ENCODE measurements around the gene TMX1.
A peak's percentile ranks its signal among the peaks of the same experiment; 100 is the strongest.
"Not testable (repeated sequence)": the region's sequence is repeated elsewhere in the genome, so short reads cannot be mapped to it uniquely, and the experiment has no call there.

TMX1 gene, protein sequence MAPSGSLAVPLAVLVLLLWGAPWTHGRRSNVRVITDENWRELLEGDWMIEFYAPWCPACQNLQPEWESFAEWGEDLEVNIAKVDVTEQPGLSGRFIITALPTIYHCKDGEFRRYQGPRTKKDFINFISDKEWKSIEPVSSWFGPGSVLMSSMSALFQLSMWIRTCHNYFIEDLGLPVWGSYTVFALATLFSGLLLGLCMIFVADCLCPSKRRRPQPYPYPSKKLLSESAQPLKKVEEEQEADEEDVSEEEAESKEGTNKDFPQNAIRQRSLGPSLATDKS

DNA sequence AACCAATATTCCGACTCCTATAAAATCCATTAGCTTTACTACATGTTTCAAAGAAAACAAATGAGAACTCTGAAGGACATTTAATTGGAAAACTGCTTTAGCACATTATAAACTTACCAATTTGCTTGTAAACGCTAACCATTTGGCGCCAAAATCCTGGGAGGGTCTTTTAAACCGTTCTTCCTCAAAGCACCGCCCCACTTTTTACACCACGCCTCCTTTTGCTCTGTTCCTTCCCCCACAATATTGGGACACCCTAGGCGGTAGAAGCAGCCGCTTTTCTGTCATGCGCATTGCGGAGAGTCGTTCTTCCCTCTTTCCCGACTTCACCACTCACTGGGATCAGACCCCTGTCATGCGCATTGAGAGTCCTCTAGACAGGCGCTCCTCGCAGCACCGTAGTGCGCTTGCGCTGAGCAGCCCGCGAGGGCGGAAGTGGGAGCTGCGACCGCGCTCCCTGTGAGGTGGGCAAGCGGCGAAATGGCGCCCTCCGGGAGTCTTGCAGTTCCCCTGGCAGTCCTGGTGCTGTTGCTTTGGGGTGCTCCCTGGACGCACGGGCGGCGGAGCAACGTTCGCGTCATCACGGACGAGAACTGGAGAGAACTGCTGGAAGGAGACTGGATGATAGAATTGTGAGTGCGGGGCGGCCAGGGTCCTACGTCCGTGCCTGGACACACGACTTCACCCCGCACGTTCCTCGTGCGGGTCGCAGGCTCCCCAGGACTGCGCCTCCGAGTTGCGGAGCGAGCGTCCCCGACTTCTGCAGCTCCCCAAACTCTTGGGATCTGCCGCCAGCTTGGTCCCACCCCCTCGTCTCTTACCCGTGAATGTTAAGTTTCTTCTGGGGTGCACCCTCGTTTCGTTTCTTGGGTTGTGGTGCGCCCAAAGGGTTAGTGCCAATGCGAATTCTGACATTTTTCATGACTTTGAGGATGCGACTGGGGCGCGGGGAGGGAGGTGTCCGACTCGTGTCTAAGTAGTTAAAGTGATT, at the start of gene TMX1:
Gene TMX1 (plus strand): TSS at position 435 of the 991 bp plus-strand sequence. CDS start 46 bp downstream, at position 481.
- peak; percentile 86 for DNase-seq

DNA sequence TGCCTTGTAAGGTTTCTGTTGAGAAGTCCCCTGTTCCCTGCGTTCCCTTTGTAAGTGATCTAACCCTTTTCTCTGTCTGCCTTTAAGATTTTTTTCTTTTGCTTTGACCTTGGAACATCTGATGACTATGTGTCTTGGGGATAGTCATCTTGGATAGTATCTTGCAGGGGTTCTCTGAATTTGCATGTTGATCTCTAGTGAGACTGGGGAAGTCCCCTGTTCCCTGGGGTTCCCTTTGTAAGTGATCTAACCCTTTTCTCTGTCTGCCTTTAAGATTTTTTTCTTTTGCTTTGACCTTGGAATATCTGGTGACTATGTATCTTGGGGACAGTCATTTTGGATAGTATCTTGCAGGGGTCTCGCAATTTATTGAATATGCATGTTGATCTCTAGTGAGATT, 38.2 kb upstream of the TMX1 start:
- DNase-seq: no peak

DNA sequence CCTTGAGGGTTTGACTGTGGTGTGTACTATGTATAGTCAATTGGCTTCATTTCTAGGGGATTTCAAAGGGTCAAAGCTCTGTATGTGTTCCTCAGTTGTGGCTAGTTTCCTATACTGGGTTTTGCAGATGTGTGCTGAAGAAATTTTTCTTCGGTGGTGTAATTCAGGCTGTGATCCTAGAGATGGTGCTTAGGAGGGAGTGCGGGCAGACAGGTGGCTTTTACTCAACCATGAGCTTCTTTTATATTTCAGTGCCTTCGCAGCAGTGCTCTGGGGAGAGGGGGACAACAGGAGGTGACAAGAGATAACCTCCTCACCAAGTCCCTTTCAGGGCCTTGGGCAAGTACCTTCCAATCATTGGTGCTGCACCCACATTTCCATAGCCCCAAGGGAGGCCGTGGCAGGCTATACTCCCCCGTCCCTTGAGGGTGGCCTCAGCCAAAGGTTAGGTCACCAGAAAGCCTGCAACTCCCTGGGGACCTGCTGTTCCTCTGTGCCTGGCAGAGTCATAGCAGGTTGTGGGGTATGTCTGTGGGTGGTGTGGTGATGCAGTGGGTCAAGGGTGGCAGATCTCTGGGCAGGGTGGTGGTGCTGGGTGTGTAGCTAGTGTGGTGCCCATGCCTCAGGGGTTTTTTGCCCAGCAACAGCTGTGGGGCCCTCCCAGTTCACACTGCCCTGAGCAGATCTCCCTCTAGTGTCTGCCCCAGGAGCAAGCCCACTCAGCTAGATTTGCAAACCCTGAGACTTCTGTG, 37.0 kb upstream of the TMX1 start:
- DNase-seq: no peak

DNA sequence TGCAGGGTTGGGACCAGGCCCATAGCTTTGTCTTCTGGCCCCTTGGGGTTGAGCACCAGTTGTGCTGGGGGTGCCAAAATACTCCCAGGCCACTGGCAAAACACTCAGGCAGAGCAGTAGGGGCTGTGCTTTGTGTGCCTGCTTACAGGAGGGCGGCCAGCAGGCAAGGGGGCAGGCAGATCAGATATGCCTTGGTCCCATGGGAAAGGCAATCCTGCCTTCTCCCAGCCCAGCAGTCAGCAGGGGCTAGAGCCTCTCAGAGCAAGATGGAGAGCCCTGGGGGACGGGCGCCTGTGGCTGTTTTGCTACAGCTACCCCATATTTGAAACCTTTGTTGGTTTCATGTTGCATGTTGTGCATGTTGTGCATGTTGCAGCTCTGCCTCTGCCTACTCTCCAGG, 36.2 kb upstream of the TMX1 start:
- no peak for DNase-seq

DNA sequence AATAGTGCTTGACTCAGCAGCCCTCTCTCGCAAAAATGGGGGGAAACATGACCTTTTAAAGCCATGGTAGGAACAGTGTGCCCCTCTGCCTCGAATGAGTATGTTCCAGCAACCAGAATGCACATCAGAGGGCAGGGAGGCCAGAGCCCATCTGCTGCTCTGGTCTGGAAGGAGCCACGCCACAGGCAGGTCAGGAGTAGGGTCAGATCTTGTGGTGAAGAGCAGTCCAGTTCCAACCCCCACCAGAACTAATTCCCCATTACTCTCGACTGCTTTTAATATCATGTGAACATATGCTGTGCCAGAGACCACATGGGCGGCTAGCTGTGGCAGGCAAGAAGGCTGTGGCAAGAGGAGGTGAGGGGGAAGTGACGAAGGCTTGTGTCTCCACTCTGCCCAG, 34.6 kb upstream of the TMX1 start:
- no peak for DNase-seq

DNA sequence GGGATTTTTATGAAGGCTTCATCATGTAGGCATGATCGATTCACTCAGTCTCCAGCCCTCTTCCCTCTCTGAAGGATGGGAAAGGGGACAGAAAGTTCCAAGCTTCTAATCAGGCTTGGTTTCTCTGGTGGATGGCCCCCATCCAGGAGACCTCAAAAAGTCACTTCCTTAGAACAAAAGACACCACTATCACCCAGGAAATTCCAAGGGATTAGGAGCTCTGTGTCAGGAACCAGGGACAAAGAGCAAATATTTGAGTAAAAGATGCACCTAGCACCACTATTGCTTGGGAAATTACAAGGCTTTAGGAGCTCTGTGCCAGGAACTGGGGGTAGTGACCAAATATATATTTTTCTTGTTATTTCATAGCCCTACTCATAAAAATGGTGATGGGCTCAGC, 33.6 kb upstream of the TMX1 start:
- DNase-seq: no peak

DNA sequence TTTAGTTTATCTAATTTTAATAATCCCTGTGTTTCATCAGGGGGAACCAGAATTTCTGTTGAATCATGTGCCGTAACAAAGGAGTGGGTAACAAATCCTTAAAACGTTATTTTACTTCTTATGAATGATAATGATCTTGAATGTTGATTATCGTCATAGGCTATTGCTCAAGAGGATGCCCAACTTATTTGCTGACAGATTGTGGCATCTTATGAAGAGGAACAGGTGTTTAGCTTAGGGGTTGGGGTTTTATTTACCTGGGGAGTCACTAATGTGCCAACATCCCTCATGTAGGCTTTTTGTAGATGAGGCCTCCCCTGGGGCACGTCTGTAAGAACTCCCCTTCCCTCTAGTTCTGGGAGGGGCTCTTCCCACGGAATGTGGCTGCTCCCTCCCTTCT, 32.4 kb upstream of the TMX1 start:
- DNase-seq: no peak

DNA sequence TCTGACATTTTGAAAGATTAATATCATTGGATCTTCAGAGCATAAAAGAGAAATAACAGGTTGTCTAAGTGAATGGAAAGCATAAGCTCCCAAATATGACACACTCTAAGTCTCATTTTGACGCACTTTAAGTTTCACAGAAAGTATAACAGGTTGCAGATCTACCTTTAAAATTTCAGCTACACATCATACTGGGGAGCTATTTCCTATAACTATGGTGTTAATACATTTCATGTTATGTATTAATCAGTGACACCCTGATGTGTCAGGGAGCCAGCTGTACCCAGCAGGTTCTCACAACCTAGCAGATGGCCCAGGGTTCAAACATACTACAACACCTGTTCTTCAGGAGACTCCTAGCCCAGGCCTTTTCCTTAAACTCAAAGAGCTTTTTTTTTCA, 31.1 kb upstream of the TMX1 start:
- no peak for DNase-seq

DNA sequence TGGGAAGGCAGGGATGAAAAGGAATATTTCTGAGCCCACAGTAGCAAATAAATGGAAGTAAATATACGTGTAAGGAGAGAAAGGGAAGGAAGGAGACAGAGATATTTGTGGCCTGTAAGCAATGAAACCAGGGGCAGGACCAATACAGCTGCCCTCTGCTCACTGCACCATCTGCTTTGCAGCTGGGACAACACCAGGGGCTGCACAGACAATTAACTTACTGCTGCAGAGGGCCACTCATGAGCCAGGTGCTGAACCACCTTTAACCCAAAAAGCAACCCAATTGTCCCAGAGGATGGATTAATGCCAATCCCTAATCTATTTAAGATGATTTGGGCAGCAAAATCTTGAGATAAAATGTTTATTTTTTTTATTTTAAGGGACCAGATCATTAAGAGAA, 30.6 kb upstream of the TMX1 start:
- no peak for DNase-seq

DNA sequence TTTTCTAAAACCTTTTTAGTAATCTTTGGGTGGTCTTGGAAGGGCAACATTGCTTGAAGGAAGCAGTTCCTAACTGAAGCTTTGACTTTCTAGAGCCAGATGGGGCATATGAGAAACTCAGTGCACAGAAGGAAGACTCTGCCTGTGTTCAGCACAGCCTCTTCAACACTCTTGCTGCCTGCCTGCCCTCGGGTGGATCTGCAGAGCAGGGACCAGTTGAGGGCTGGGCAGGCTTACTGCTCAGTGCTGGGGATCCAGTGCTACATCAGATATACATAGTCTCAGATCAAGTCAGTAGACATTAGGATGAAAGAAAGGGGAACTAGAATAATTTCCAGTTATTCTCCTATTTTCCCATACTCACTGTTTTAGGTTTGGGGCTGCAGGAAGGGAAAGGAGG, 29.5 kb upstream of the TMX1 start:
- DNase-seq: no peak

DNA sequence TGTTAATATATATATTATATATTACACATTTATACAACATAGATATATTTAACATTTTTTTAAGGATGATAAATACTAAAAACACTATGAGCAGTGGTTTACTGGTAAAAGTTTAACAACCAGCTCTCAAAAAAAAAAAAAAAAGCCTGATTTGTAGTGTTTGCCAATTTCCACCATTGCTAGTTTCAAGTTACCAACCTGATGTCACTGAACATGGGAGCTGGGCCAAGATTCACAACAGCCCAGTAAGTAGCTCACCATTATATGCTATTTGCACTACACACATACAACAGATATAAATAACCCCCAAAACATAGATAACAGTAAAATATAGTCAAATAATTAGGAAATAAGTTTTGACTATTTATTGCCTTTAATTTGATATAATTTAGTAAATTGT, 28.9 kb upstream of the TMX1 start:
- no peak for DNase-seq

DNA sequence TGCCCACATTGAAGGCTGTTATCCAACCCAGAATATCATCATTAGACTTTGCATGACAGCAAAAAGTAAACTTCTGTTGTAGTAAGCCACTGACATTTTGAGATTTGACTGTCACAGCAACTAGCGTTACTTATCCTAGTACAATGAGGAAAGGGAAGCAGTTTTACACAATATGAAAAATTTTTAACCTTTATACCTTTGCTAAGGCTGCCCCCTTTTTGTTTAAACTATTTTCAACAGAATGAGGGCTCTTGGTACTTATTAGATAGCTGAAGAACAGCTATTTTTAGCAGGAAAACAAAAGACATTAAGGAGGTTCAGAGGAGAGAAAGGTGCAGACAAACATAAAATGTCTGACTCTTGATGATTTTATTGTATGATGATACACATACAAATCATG, 23.4 kb upstream of the TMX1 start:
- no peak for DNase-seq

DNA sequence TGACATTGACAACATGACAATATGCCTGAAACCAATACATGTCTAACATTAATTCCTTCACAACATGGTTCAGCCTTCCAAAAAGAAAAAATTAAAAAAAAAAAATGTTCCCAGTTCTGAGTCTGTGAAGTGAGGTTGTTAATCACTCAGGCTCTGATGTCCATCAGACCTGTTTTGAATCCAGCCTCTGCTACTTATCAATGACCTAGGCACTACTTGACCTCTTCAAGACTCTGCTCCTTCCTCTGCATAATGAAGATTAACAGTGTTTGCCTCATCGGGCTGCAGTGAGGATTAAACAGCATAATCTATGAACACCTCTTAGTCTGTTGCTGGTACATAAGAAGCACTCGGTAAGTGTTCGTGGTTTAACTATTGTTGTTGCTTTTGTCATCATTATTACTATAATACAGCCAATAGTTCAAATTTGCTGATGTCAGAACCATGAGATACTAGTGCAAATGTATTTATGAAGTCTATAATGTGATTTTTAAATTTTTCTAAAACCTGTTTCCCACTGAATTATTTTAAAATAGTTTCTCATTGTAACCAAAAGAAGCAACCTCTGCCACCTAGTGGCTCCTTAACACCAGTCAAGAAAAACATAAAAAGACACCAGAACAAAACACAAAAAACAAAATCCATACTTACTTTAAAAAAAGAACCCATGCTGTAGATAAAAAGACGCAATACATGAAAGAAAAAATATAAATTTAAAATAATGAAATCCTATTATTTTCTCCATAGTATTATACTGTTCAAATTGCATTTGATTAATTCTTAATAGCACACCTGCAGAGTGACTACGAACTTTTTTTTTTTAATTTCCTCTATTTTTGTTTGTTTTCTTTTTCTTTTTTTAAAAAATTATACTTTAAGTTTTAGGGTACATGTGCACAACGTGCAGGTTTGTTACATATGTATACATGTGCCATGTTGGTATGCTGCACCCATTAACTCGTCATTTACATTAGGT, 20.3 kb upstream of the TMX1 start:
- DNase-seq: no peak

DNA sequence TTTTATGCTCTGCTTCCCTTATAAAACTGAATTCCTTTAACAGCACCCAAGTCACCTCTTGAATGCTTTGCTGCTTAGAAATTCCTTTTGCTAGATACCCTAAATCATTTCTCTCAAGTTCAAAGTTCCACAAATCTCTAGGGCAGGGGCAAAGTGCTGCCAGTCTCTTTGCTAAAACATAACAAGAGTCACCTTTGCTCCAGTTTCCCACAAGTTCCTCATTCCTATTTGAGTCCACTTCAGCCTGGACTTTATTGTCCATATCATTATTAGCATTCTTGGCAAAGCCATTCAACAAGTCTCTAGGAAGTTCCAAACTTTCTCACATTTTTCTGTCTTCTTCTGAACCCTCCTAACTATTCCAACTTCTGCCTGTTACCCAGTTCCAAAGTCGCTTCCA, 16.6 kb upstream of the TMX1 start:
- DNase-seq: not testable (repeated sequence)

DNA sequence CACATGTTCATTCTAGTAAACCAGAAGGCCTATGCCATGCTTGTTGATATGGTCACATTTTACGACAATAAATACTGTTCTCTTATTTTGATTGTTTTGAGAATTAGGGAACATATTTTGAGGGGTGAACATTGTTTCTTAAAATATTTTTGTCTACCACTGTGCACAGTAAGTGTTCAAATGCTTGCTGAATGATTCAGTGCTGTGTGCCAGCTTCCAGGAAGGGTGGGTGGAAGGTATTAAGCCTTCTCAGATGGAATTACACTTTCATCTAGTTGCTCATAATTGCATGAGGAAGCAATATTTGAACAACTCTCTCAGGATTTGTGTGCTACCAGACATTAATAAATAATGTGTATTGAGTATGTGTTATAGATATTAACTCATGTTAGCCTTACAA, 15.5 kb upstream of the TMX1 start:
- DNase-seq: no peak

DNA sequence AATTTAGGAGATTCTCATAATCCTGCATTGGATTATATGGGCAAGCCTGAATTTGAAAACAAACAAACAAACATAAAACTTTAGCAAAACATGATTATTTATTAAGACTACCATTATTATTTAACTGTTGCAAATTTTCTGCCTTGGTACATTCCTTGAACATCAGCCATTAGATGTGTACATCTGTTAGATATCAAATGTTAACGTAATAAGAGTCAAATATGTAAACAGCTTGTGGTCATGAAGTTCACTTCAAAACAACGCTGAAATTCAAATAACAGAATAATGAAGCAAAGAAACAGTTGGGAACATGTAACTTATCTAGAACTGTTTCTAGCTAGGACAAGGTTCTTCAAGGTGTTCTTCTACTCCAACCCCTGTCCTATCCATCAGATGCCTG, 14.3 kb upstream of the TMX1 start:
- DNase-seq: no peak

DNA sequence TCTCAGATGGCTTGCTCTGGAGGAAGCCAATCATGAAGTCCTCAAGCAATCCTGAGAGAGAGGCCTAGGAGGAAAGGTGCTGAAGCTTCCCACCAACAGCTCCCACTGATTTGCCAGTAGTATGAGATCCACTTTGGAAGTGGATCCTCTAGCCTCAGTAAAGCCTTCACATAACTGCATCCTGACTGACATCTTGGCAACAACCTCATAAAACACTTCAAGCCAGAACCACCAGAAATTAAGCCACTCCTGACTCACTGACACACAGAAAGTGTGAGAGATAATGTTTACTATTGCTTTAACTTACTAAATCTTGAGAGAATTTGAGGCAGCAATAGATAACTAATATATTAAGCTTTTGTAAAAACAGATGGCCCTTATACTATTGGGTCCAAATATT, 11.7 kb upstream of the TMX1 start:
- DNase-seq: no peak

DNA sequence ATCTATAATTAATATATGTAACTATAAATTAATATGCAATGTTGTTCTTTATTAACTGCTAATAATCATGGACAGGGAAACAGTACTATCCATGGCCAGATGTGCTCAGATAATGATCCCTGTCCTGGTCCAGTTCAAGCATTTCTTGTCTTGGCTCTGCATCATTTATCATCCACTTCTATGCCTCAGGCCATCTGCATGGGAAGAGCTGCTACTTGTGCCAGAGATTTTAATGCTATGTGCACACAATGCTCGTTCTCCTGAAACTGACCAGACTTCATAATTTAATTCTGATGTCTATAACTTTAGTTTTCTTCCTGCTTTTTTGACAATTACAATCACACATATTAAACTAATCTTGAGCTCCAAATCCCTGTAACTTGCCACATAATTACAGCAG, 11.2 kb upstream of the TMX1 start:
- DNase-seq: no peak

DNA sequence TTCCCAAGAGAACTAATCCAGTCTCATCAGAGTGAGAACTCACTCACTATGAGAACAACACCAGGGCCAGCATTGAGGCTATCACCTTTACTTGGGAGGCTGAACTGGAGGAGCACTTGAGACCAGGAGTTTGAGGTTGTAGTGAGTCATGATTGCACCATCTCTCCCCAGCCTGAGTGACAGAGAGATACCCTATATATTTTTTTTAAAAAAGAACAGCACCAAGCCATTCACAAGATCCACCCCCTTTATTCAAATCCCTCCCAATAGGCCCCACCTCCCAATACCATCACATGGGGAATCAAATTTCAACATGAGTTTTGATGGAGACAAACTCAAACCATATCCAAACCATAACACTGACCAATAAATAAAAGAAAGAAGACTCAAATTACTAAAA, 3.7 kb upstream of the TMX1 start:
- no peak for DNase-seq

DNA sequence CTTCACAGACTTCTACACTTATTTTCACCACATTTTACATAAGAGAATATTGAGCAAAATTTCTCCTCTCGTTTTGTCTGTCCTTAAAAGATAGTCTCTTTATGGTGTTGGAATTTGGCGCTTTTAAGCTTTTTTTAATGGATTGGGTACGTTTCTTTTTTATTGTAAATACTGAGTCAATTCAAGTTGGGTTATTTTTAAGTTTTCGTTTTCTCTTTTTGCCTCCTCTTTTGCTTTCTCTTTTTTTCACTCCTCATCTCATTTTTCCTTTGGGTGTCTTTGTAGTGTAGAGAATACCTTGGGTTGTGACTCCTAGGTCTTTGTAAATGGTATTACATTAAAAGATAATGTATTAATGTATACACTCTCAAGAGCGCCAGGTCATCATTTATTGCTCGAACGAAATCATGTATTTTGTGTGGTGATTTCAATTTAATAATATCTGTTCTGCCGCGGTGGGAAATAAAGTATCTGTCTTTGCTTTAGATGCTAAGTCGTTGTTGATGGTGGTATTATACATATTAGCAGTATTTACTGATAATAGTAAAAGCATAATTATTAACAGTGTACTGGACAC, 845 bp downstream of the TMX1 start:
- no peak for DNase-seq

DNA sequence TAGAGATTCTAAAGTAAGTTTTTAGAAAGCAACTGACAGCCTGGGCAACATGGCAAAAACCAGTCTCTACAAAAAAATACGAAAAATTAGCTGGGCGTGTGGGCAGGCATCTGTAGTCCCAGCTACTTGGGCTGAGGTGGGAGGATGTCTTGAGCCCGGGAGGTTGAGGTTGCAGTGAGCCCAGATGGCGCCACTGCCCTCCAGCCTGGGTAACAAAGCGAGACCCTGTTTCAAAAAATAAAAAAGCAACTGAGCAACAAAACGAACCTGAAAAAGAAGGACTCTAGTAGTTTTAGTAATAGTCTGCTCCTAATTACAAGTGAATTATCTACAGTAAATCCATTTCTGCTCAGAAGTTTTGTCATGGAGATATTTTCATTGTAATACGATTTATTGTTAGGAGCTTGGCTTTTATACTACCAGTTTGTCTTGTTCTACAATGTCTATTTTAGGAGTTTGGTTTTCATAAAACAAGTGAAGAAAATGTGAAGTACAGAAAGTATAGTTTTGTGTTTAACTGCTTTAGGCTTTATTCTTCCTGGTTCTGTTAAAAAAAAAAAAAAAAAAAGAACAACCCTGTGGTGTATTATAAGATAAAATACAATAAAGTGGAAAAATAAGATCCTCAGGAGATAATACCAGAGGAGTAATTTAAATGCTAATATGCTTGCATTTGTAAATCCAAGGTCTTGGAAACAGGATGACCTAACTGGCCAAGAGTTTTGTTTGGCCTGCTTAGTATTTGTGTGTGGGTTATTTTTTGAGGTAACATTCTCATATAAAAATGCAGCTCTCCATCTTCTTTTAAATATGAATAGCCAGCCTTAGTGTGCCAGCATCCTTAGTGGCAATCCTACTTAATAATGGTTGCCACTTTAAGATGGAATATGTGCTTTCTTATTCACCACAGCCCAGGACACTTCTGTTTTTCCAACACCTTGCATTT, 2.8 kb downstream of the TMX1 start:
- no peak for DNase-seq

Data from activated T-cell treated with anti-CD3 and anti-CD28 coated beads, Interleukin-2, amount 50 U/mL, for 1 hour (primary cell).